IMR-90 (cell line): ENCODE results near the gene RGL4. TPM values are rescaled to one million over a fixed set of nuclear protein-coding genes. Genes with fewer than 3 reads are reported as not detected.

ENCODE experiments used
- ATAC-seq: fragments of 200-7000 bp; cut with Tn5 transposase; 2 replicates; pipeline ENCODE4 v1.9.1; 2020; ENCODE audit warnings: low read depth, mild to moderate bottlenecking, moderate library complexity
- BruUV-seq: library from RNA; stranded (reverse); fragments of 400-500 nt; replicated peaks from 2 replicates; lab custom pipeline; 2021; lab: Mats Ljungman, UMichigan
- CTCF ChIA-PET: fragments of 300-600 bp; formaldehyde crosslinking; extraction: SDS; loops from one replicate; lab custom pipeline; 2021; ENCODE audit warnings: antibody characterized with exemption; lab: Yijun Ruan, JAX
- POLR2A ChIA-PET: fragments of 300-600 bp; sonication (Branson Sonifier 250); formaldehyde crosslinking; loops from one replicate; lab custom pipeline; 2022; ENCODE audit warnings: antibody characterized with exemption; ENCODE audit not compliant: unreplicated experiment; lab: Charles Lee
- DNase-seq: peaks from one replicate; pipeline ENCODE4 v3.0.0; 2013
- H2AFZ ChIP-seq: replicated peaks from 2 replicates; pipeline ENCODE3; 2013; ENCODE audit warnings: low read length, mild to moderate bottlenecking; ENCODE audit not compliant: poor library complexity
- H2AK5ac ChIP-seq: 2 replicates; pipeline ENCODE4 v1.6.1; 2013; ENCODE audit warnings: low read depth, low read length, inconsistent platforms
- H2AK9ac ChIP-seq: replicated peaks from 2 replicates; pipeline ENCODE3; 2013; ENCODE audit warnings: mild to moderate bottlenecking, low read depth, low read length, moderate library complexity; ENCODE audit not compliant: poor library complexity
- H2BK120ac ChIP-seq: 2 replicates; pipeline ENCODE4 v1.6.1; 2013; ENCODE audit warnings: low read depth, low read length, inconsistent platforms
- H2BK15ac ChIP-seq: 3 replicates; pipeline ENCODE4 v1.6.1; 2013; ENCODE audit warnings: low read depth, low read length, inconsistent platforms
- H2BK20ac ChIP-seq: 2 replicates; pipeline ENCODE4 v1.6.1; 2013; ENCODE audit warnings: low read depth, mild to moderate bottlenecking, inconsistent platforms, low read length, moderate library complexity
- H2BK5ac ChIP-seq: 2 replicates; pipeline ENCODE4 v1.6.1; 2013; ENCODE audit warnings: mild to moderate bottlenecking, low read depth, low read length, inconsistent platforms; ENCODE audit not compliant: poor library complexity, severe bottlenecking
- H3K14ac ChIP-seq: replicated peaks from 2 replicates; pipeline ENCODE4 v1.6.1; 2013; ENCODE audit warnings: low read depth, low read length, inconsistent platforms
- H3K18ac ChIP-seq: 2 replicates; pipeline ENCODE4 v1.6.1; 2013; ENCODE audit warnings: low read depth, low read length, control low read depth
- H3K23ac ChIP-seq: 2 replicates; pipeline ENCODE4 v1.6.1; 2013; ENCODE audit warnings: low read depth, low read length, inconsistent platforms
- H3K27ac ChIP-seq: 2 replicates; pipeline ENCODE4 v1.5.1; 2013; ENCODE audit warnings: mild to moderate bottlenecking, control low read depth, low read length; ENCODE audit not compliant: insufficient read depth
- H3K27me3 ChIP-seq: 2 replicates; pipeline ENCODE4 v1.6.1; 2013; ENCODE audit warnings: low read length; ENCODE audit not compliant: control insufficient read depth, insufficient read depth
- H3K36me3 ChIP-seq: 2 replicates; pipeline ENCODE4 v1.6.1; 2013; ENCODE audit warnings: low read length, mixed read lengths; ENCODE audit not compliant: control insufficient read depth, insufficient read depth
- H3K4ac ChIP-seq: 2 replicates; pipeline ENCODE4 v1.6.1; 2013; ENCODE audit warnings: low read depth, low read length, inconsistent platforms
- H3K4me1 ChIP-seq: 2 replicates; pipeline ENCODE4 v1.6.1; 2013; ENCODE audit warnings: low read length, mixed read lengths; ENCODE audit not compliant: control insufficient read depth, insufficient read depth
- H3K4me2 ChIP-seq: 2 replicates; pipeline ENCODE4 v1.6.1; 2013; ENCODE audit warnings: low read depth, mild to moderate bottlenecking, control low read depth, low read length, moderate library complexity
- H3K4me3 ChIP-seq: 2 replicates; pipeline ENCODE4 v1.5.1; 2013; ENCODE audit warnings: low read depth, mild to moderate bottlenecking, control low read depth, low read length, moderate library complexity; ENCODE audit not compliant: insufficient read depth
- H3K56ac ChIP-seq: 2 replicates; pipeline ENCODE4 v1.6.1; 2013; ENCODE audit warnings: low read length, inconsistent platforms; ENCODE audit not compliant: insufficient read depth; ENCODE audit errors: extremely low read depth
- H3K79me1 ChIP-seq, 2 experiments: 2 replicates each; pipeline ENCODE4 v1.6.1; 2013; ENCODE audit warnings: low read length in 2 of 2, inconsistent platforms in 1 of 2, low read depth in 1 of 2
- H3K9ac ChIP-seq: 2 replicates; pipeline ENCODE4 v1.6.1; 2013; ENCODE audit warnings: low read depth, low read length, control low read depth
- H3K9me1 ChIP-seq: 2 replicates; pipeline ENCODE4 v1.6.1; 2013; ENCODE audit warnings: low read length, inconsistent platforms; ENCODE audit not compliant: insufficient read depth
- H3K9me3 ChIP-seq: 2 replicates; pipeline ENCODE4 v1.6.1; 2013; ENCODE audit warnings: low read length; ENCODE audit not compliant: control insufficient read depth, insufficient read depth
- H4K20me1 ChIP-seq: 2 replicates; pipeline ENCODE4 v1.6.1; 2013; ENCODE audit warnings: low read length, inconsistent platforms; ENCODE audit not compliant: insufficient read depth
- H4K5ac ChIP-seq: 2 replicates; pipeline ENCODE4 v1.6.1; 2013; ENCODE audit warnings: mild to moderate bottlenecking, low read depth, low read length, control low read depth
- H4K8ac ChIP-seq, 2 experiments: 2 replicates each; pipeline ENCODE4 v1.6.1; 2013; ENCODE audit warnings: low read depth in 2 of 2, low read length in 2 of 2, control low read depth in 1 of 2, inconsistent platforms in 1 of 2
- H4K91ac ChIP-seq: 2 replicates; pipeline ENCODE4 v1.6.1; 2013; ENCODE audit warnings: low read depth, low read length, inconsistent platforms; ENCODE audit not compliant: insufficient read depth
- BHLHE40 ChIP-seq: fragments of 150-350 bp; IDR thresholded peaks from 2 replicates; pipeline ENCODE4 v1.6.1; 2016; ENCODE audit warnings: mild to moderate bottlenecking, low read depth, low read length
- CEBPB ChIP-seq: IDR thresholded peaks from 2 replicates; pipeline ENCODE4 v1.6.1; 2012; ENCODE audit warnings: low read depth, low read length, improper control_type of control experiment
- FOS ChIP-seq: fragments of 150-350 bp; IDR thresholded peaks from 2 replicates; pipeline ENCODE4 v1.6.1; 2016; ENCODE audit warnings: low read depth, low read length
- MAFK ChIP-seq: IDR thresholded peaks from 2 replicates; pipeline ENCODE4 v1.6.1; 2012; ENCODE audit warnings: low read depth, low read length, improper control_type of control experiment
- MAZ ChIP-seq: IDR thresholded peaks from 2 replicates; pipeline ENCODE4 v1.6.1; 2012; ENCODE audit warnings: low read depth, mild to moderate bottlenecking, low read length, improper control_type of control experiment, moderate library complexity, borderline replicate concordance
- MXI1 ChIP-seq: IDR thresholded peaks from 2 replicates; pipeline ENCODE4 v1.6.1; 2012; ENCODE audit warnings: low read depth, mild to moderate bottlenecking, low read length, moderate library complexity, borderline replicate concordance
- NFE2L2 ChIP-seq: fragments of 150-350 bp; IDR thresholded peaks from 2 replicates; pipeline ENCODE4 v1.6.1; 2016; ENCODE audit warnings: low read depth, mild to moderate bottlenecking, low read length
- POLR2A ChIP-seq: IDR thresholded peaks from 2 replicates; pipeline ENCODE4 v1.6.1; 2012; ENCODE audit warnings: mild to moderate bottlenecking, low read depth, low read length
- RAD21 ChIP-seq: IDR thresholded peaks from 2 replicates; pipeline ENCODE4 v1.6.1; 2012; ENCODE audit warnings: low read length, improper control_type of control experiment
- RCOR1 ChIP-seq: IDR thresholded peaks from 2 replicates; pipeline ENCODE4 v1.6.1; 2012; ENCODE audit warnings: mild to moderate bottlenecking, low read length, improper control_type of control experiment; ENCODE audit not compliant: insufficient replicate concordance
- RFX5 ChIP-seq: IDR thresholded peaks from 2 replicates; pipeline ENCODE4 v1.8.0; 2012; ENCODE audit warnings: low read depth, mild to moderate bottlenecking, low read length, moderate library complexity
- SMC3 ChIP-seq: fragments of 150-350 bp; IDR thresholded peaks from 2 replicates; pipeline ENCODE4 v1.6.1; 2016; ENCODE audit warnings: low read depth, mild to moderate bottlenecking, antibody characterized with exemption, low read length, moderate library complexity
- WGBS, 2 experiments: methylation state at CpG; one replicate each; pipeline versions ENCODE4 v1.1.5 to v1.1.7; 2013; ENCODE audit warnings: missing lambda C conversion rate in 2 of 2; ENCODE audit not compliant: insufficient read length in 1 of 2; ENCODE audit errors: extremely low coverage in 2 of 2; 5-methylcytosine and 5-hydroxymethylcytosine counted together
- dilution Hi-C: fragments of 300-500 bp; cut with HindIII; formaldehyde crosslinking; loops from one replicate; pipeline ENCODE4 v1.14.3; 2018; ENCODE audit warnings: low sequenced_read_pairs; ENCODE audit not compliant: unreplicated experiment
- in situ Hi-C: fragments of 300-500 bp; cut with MboI; formaldehyde crosslinking; loops from 3 replicates; pipeline ENCODE4 v1.14.3; 2019; ENCODE audit warnings: low sequenced_read_pairs, inconsistent platforms, mixed read lengths
- intact Hi-C: fragments of 100-400 bp; cut with micrococcal nuclease; formaldehyde crosslinking; loops from 2 replicates; pipeline ENCODE4 v1.10.0; 2022
- polyA plus RNA-seq, 3 experiments: library from polyadenylated mRNA; depleted of rRNA; stranded (reverse); fragments of >200 nt; gene quantifications; 2 replicates each; pipeline ENCODE4 v1.2.3, GENCODE V29; 2012; ENCODE audit warnings: low replicate concordance in 1 of 3
- total RNA-seq: library from RNA; depleted of rRNA; stranded (reverse); fragments of >200 nt; gene quantifications from 2 replicates; pipeline ENCODE4 v1.2.3, GENCODE V29; 2012
- TF ChIP-seq, protein P1 (sequence below): fragments of 150-350 bp; IDR thresholded peaks from 2 replicates; pipeline ENCODE4 v1.6.1; 2017; ENCODE audit warnings: mild to moderate bottlenecking, antibody characterized with exemption, low read length, low read depth
- TF ChIP-seq, protein P2 (sequence below): fragments of 150-350 bp; IDR thresholded peaks from 2 replicates; pipeline ENCODE4 v1.6.1; 2016; ENCODE audit warnings: low read depth, mild to moderate bottlenecking, low read length, moderate library complexity, borderline replicate concordance
- TF ChIP-seq, protein P3 (sequence below): conservative IDR thresholded peaks from 2 replicates; pipeline ENCODE4 v1.5.1; 2012; ENCODE audit warnings: mild to moderate bottlenecking, low read depth, low read length, improper control_type of control experiment

RGL4 gene
- total and polyA plus RNA-seq, 2 of the 4 experiments (the other 2 are of a cell fraction) = not detected

DNA sequence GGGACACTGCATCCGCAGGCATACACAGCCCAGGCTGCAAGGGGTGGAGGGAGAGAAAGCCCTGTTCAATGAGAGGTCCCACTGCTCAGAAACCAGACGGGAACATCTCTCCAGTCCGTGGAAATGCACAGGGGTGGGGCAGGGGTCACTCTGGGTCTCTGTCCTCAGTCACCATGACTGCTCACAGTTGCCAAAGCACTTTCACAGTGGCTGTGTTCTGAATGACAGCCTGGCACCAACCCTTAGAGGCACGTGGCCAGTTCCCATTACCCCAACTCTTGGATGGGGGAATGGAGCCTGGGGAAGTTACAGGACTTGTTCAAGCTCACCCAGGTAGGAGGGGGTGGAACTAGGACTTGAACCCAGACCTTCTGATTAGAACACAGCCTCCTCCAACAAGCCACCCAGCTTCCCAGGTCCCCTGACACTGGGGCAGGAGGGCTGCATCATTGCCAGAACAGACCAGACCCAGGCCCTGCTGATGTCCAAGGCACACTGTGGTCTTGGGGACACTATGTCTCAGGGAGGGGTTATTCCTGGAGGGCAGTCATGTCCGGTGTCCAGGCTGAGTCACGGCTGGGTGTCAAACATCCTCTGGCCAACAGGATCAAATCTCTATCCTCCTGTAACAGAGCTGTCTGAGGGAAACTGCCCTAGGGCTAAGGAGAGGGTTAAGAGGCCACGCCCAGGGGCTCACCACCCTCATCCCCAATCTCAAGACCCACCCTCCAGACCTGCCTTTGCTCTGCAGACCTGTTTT is 51.9 kb downstream of the RGL4 start:
- Histone ChIP-seq H2BK15ac (no peak overlapping the region), H3K4ac (no peak overlapping the region), H2AK5ac (no peak overlapping the region), H2BK5ac (no peak overlapping the region), H4K5ac (no peak overlapping the region), H3K14ac (no peak overlapping the region), H2BK120ac (no peak overlapping the region), H3K27me3 (no peaks in the 10 kb centered on the region), H3K9me3 (peaks cover 4% of the 10 kb centered on the region; the same call in 1 of the 2 replicates), H2AK9ac (no peak overlapping the region), H3K4me2 (no peak overlapping the region), H3K9ac (no peak overlapping the region), H4K20me1 (no peaks in the 10 kb centered on the region), H3K79me1 (peaks cover 4 to 11% of the 10 kb centered on the region in 2 experiments; a peak in 2 of 4 replicates), H3K56ac (no peak overlapping the region), H4K8ac (no peak overlapping the region), H3K4me1 (no peaks in the 10 kb centered on the region), H3K27ac (no peak overlapping the region), H3K18ac (no peak overlapping the region), H3K9me1 (peaks cover 5% of the 10 kb centered on the region; the same call in 1 of the 2 replicates), H3K4me3 (no peak overlapping the region), H2AFZ (peak overlapping the region; percentile 21), H3K36me3 (peaks cover 31% of the 10 kb centered on the region), H2BK20ac (no peak overlapping the region), H4K91ac (no peak overlapping the region), H3K23ac (no peak overlapping the region)
- in situ Hi-C loops = no loop called here
- intact Hi-C loops = no loop called here
- ATAC-seq (no peak), DNase-seq (no peak)
- BruUV-seq = no TSS peak
- ChIA-PET POLR2A (no interaction called here), CTCF (no interaction called here)
- dilution Hi-C loops = no loop called here
- 100% methylated on average over 1 of the region's 7 CpGs; no CpG with 5 or more reads in 1 of the 2 experiments for WGBS, 2 experiments
- no peak for TF ChIP-seq SMC3
- no peak for TF ChIP-seq RAD21
- no peak for TF ChIP-seq FOS
- TF ChIP-seq, protein P1, sequence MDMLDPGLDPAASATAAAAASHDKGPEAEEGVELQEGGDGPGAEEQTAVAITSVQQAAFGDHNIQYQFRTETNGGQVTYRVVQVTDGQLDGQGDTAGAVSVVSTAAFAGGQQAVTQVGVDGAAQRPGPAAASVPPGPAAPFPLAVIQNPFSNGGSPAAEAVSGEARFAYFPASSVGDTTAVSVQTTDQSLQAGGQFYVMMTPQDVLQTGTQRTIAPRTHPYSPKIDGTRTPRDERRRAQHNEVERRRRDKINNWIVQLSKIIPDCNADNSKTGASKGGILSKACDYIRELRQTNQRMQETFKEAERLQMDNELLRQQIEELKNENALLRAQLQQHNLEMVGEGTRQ = no peak
- no peak for TF ChIP-seq MAFK
- TF ChIP-seq RFX5 = no peak
- no peak for TF ChIP-seq MXI1
- TF ChIP-seq, protein P2, sequence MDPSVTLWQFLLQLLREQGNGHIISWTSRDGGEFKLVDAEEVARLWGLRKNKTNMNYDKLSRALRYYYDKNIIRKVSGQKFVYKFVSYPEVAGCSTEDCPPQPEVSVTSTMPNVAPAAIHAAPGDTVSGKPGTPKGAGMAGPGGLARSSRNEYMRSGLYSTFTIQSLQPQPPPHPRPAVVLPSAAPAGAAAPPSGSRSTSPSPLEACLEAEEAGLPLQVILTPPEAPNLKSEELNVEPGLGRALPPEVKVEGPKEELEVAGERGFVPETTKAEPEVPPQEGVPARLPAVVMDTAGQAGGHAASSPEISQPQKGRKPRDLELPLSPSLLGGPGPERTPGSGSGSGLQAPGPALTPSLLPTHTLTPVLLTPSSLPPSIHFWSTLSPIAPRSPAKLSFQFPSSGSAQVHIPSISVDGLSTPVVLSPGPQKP = no peak
- no peak for TF ChIP-seq RCOR1
- TF ChIP-seq POLR2A = no peak
- TF ChIP-seq, protein P3, sequence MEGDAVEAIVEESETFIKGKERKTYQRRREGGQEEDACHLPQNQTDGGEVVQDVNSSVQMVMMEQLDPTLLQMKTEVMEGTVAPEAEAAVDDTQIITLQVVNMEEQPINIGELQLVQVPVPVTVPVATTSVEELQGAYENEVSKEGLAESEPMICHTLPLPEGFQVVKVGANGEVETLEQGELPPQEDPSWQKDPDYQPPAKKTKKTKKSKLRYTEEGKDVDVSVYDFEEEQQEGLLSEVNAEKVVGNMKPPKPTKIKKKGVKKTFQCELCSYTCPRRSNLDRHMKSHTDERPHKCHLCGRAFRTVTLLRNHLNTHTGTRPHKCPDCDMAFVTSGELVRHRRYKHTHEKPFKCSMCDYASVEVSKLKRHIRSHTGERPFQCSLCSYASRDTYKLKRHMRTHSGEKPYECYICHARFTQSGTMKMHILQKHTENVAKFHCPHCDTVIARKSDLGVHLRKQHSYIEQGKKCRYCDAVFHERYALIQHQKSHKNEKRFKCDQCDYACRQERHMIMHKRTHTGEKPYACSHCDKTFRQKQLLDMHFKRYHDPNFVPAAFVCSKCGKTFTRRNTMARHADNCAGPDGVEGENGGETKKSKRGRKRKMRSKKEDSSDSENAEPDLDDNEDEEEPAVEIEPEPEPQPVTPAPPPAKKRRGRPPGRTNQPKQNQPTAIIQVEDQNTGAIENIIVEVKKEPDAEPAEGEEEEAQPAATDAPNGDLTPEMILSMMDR = no peak
- no peak for TF ChIP-seq MAZ
- no peak for TF ChIP-seq CEBPB
- no peak for TF ChIP-seq BHLHE40
- no peak for TF ChIP-seq NFE2L2
